Endodermal cell (in vitro differentiated cells): Measurements from ENCODE around the gene GTPBP10. TPM values are rescaled to one million over a fixed set of nuclear protein-coding genes. Genes with fewer than 3 reads are reported as not detected.

Experiments
- DNase-seq: peaks from one replicate; pipeline ENCODE4 v3.0.0-alpha.2; 2017
- H3K27ac ChIP-seq: 2 replicates; pipeline ENCODE4 v1.5.1; 2013; ENCODE audit warnings: mild to moderate bottlenecking, low read depth, low read length, moderate library complexity
- H3K27me3 ChIP-seq: 2 replicates; pipeline ENCODE4 v1.6.1; 2013; ENCODE audit warnings: mild to moderate bottlenecking, low read length, moderate library complexity; ENCODE audit not compliant: insufficient read depth, control insufficient read depth, poor library complexity, severe bottlenecking
- H3K36me3 ChIP-seq: 2 replicates; pipeline ENCODE4 v1.7.0; 2013; ENCODE audit warnings: mild to moderate bottlenecking, low read length, moderate library complexity; ENCODE audit not compliant: control insufficient read depth, insufficient read depth
- H3K4me1 ChIP-seq: one replicate; pipeline ENCODE4 v1.7.0; 2013; ENCODE audit warnings: low read length; ENCODE audit not compliant: control insufficient read depth, insufficient read depth
- H3K4me3 ChIP-seq: 2 replicates; pipeline ENCODE4 v1.5.1; 2013; ENCODE audit warnings: mild to moderate bottlenecking, low read length, moderate library complexity
- H3K9ac ChIP-seq: 2 replicates; pipeline ENCODE4 v1.6.1; 2013; ENCODE audit warnings: mild to moderate bottlenecking, low read length, moderate library complexity; ENCODE audit not compliant: poor library complexity, severe bottlenecking; ENCODE audit errors: extremely low read depth
- H3K9me3 ChIP-seq: 2 replicates; pipeline ENCODE4 v1.6.1; 2013; ENCODE audit warnings: mild to moderate bottlenecking, low read length, moderate library complexity; ENCODE audit not compliant: control insufficient read depth
- H3K27ac Mint-ChIP-seq: 2 replicates; pipeline ENCODE4 v1.8.0; 2020; ENCODE audit warnings: mixed read lengths
- H3K27me3 Mint-ChIP-seq: 2 replicates; pipeline ENCODE4 v1.8.0; 2021; ENCODE audit warnings: mild to moderate bottlenecking, mixed read lengths; ENCODE audit not compliant: insufficient read depth
- H3K36me3 Mint-ChIP-seq: 2 replicates; pipeline ENCODE4 v1.8.0; 2020; ENCODE audit warnings: low read depth, mixed read lengths
- H3K4me1 Mint-ChIP-seq: 2 replicates; pipeline ENCODE4 v1.8.0; 2020; ENCODE audit warnings: mixed read lengths
- H3K4me3 Mint-ChIP-seq: 2 replicates; pipeline ENCODE4 v1.8.0; 2020; ENCODE audit warnings: mild to moderate bottlenecking, moderate library complexity, mixed read lengths
- H3K9me3 Mint-ChIP-seq: 2 replicates; pipeline ENCODE4 v1.8.0; 2020; ENCODE audit warnings: mild to moderate bottlenecking, mixed read lengths
- WGBS, 2 experiments: methylation state at CpG; one replicate each; pipeline versions ENCODE4 v1.1.5 to v1.1.7; 2013; ENCODE audit warnings: missing lambda C conversion rate in 2 of 2, mixed read lengths in 1 of 2; ENCODE audit not compliant: insufficient coverage in 1 of 2, insufficient read length in 1 of 2; 5-methylcytosine and 5-hydroxymethylcytosine counted together
- total RNA-seq, 2 donors: library from RNA; stranded (reverse); fragmentation: NEBNext Ultra II Directional in 1 of 2; extraction: Animal tissue kit (Norgen Biotek cat#: 25700) in 1 of 2; gene quantifications; 2 replicates in 1 of 2; 3 replicates in 1 of 2; pipeline ENCODE4 v1.2.1, GENCODE V29; 2021
- TF ChIP-seq, protein P1 (sequence below): fragments of 200-600 bp; sonication (generic); conservative IDR thresholded peaks from 2 replicates; pipeline ENCODE4 v1.5.0; 2021; ENCODE audit warnings: antibody characterized with exemption, mild to moderate bottlenecking

GTPBP10 gene
- total RNA-seq, 2 donors from 2014 or later: 24.5 to 26.3 TPM

DNA sequence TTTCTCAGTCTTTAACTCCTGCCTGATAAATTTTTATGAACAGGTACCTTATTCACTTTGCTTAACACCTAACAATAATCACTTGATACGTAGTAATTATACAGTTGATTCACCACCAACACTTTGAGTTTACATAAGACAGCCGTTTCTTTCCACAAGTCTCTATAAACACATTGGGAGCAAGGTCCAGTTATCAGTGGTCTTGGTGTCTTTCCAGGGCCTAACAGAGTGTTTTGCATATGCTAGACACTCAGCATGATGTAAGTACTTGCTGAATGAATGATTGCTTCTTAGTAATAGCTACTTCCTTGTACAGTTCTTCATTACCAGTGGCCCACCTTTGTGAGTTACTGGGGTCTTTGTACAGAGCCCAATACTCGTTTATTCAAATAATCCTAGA lies 63.2 kb downstream of the GTPBP10 start:
- Histone ChIP-seq H3K27me3 (no peaks in the 10 kb centered on the region), H3K4me3 (no peak overlapping the region), H3K36me3 (peaks cover 63% of the 10 kb centered on the region), H3K9ac (no peak overlapping the region), H3K4me1 (no peaks in the 10 kb centered on the region), H3K9me3 (no peaks in the 10 kb centered on the region), H3K27ac (no peak overlapping the region)
- H3K4me1 Mint-ChIP-seq: no peaks in the 10 kb centered on the region
- H3K4me3 Mint-ChIP-seq: no peak overlapping the region
- WGBS, 2 experiments: 93 to 100% methylated on average over 1 to 3 of the region's 3 CpGs
- H3K27ac Mint-ChIP-seq: no peak overlapping the region
- no peak for DNase-seq
- no peaks in the 10 kb centered on the region for H3K27me3 Mint-ChIP-seq
- H3K9me3 Mint-ChIP-seq: no peaks in the 10 kb centered on the region
- H3K36me3 Mint-ChIP-seq: peaks cover 49% of the 10 kb centered on the region
- TF ChIP-seq, protein P1, sequence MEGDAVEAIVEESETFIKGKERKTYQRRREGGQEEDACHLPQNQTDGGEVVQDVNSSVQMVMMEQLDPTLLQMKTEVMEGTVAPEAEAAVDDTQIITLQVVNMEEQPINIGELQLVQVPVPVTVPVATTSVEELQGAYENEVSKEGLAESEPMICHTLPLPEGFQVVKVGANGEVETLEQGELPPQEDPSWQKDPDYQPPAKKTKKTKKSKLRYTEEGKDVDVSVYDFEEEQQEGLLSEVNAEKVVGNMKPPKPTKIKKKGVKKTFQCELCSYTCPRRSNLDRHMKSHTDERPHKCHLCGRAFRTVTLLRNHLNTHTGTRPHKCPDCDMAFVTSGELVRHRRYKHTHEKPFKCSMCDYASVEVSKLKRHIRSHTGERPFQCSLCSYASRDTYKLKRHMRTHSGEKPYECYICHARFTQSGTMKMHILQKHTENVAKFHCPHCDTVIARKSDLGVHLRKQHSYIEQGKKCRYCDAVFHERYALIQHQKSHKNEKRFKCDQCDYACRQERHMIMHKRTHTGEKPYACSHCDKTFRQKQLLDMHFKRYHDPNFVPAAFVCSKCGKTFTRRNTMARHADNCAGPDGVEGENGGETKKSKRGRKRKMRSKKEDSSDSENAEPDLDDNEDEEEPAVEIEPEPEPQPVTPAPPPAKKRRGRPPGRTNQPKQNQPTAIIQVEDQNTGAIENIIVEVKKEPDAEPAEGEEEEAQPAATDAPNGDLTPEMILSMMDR: no peak

DNA sequence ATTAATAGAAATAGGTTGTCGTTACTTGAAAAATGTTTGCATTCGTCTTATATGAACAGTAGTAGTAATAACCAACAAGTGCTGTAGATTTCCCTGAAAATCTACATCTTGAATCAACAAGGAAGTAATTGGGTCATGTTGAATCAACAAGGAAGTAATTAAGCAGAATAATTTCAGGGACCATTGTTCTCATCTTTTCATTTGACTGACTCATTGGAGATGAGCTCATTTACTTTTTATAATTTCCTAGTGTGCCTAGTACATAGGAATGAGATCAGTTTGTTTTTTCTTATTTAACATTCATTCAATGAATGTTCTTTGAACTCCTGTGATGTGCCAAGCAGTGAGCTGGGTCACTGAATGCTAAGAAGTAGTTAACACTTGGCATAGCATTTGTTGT lies 65.0 kb downstream of the GTPBP10 start:
- H3K4me1 ChIP-seq: no peaks in the 10 kb centered on the region
- 83 to 100% methylated on average over 1 to 2 of the region's 2 CpGs for WGBS, 2 experiments
- no peaks in the 10 kb centered on the region for H3K27me3 Mint-ChIP-seq
- peaks cover 38% of the 10 kb centered on the region for H3K36me3 Mint-ChIP-seq
- H3K9me3 ChIP-seq: no peaks in the 10 kb centered on the region
- DNase-seq: no peak
- H3K36me3 ChIP-seq: peaks cover 65% of the 10 kb centered on the region
- no peak overlapping the region for H3K27ac ChIP-seq
- H3K27me3 ChIP-seq: no peaks in the 10 kb centered on the region
- no peak overlapping the region for H3K27ac Mint-ChIP-seq
- TF ChIP-seq, protein P1: no peak
- H3K9me3 Mint-ChIP-seq: no peaks in the 10 kb centered on the region
- no peak overlapping the region for H3K4me3 ChIP-seq
- no peaks in the 10 kb centered on the region for H3K4me1 Mint-ChIP-seq
- no peak overlapping the region for H3K9ac ChIP-seq
- H3K4me3 Mint-ChIP-seq: no peak overlapping the region

DNA sequence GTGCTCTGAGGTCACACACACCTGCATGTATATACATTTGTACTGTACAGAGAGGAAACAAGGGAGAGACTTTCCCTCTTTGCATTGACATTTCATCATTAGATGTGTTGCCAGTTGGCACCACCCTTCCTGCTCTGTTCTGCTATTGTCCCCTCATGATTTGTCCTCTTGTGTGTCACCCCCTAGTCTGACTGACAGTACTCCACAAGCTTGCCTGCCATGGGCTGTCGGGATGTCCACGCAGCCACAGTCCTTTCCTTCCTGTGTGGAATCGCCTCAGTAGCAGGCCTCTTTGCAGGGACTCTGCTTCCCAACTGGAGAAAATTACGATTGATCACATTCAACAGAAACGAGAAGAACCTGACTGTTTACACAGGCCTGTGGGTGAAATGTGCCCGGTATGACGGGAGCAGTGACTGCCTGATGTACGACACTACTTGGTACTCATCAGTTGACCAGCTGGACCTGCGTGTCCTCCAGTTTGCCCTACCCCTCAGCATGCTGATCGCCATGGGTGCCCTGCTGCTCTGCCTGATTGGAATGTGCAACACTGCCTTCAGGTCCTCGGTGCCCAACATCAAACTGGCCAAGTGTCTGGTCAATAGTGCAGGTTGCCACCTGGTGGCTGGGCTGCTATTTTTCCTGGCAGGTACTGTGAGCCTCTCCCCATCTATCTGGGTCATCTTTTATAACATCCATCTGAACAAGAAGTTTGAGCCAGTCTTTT lies 66.1 kb downstream of the GTPBP10 start:
- H3K4me1 Mint-ChIP-seq: no peaks in the 10 kb centered on the region
- no peak overlapping the region for H3K4me3 ChIP-seq
- H3K27ac ChIP-seq: no peak overlapping the region
- no peaks in the 10 kb centered on the region for H3K9me3 Mint-ChIP-seq
- no peak overlapping the region for H3K4me3 Mint-ChIP-seq
- 90 to 93% methylated on average over 11 of the region's 11 CpGs for WGBS, 2 experiments
- H3K36me3 ChIP-seq: peaks cover 55% of the 10 kb centered on the region
- no peaks in the 10 kb centered on the region for H3K27me3 Mint-ChIP-seq
- no peaks in the 10 kb centered on the region for H3K9me3 ChIP-seq
- H3K4me1 ChIP-seq: no peaks in the 10 kb centered on the region
- H3K27me3 ChIP-seq: no peaks in the 10 kb centered on the region
- DNase-seq: peak; percentile 85
- H3K27ac Mint-ChIP-seq: no peak overlapping the region
- H3K9ac ChIP-seq: no peak overlapping the region
- TF ChIP-seq, protein P1: peak; percentile 74
- H3K36me3 Mint-ChIP-seq: peaks cover 30% of the 10 kb centered on the region
